Activated T-helper 1 cell treated with Interleukin-2 at 50 U/mL for 16 hours (primary cell): ENCODE measurements around the gene CENPP.

Experiments used
- DNase-seq: peaks from one replicate; pipeline ENCODE4 v3.0.0-alpha.2; 2020; ENCODE audit warnings: low read depth

The CENPP gene

GRCh38 chr9:92659601-92660000 is 333.8 kb downstream of the CENPP start:
- DNase-seq = no peak

- DNase-seq = no peak
These were observed 334.5 kb downstream of the CENPP start for GRCh38 chr9:92660266-92660665.

GRCh38 chr9:92661127-92661526 is 335.4 kb downstream of the CENPP start:
- no peak for DNase-seq

GRCh38 chr9:92661743-92662142 is 336.0 kb downstream of the CENPP start:
- DNase-seq = no peak

- DNase-seq = no peak
These were observed 337.4 kb downstream of the CENPP start for GRCh38 chr9:92663126-92663525.

GRCh38 chr9:92663951-92664350 is 338.2 kb downstream of the CENPP start:
- DNase-seq = no peak

- no peak for DNase-seq
These were observed 338.8 kb downstream of the CENPP start for GRCh38 chr9:92664394-92665152.

- DNase-seq = no peak
These were observed 340.1 kb downstream of the CENPP start for GRCh38 chr9:92665836-92666235.

- DNase-seq = no peak
These were observed 340.5 kb downstream of the CENPP start for GRCh38 chr9:92666236-92666635.

- DNase-seq = no peak
These were observed 341.3 kb downstream of the CENPP start for GRCh38 chr9:92666912-92667532.

GRCh38 chr9:92668746-92669526 is 343.2 kb downstream of the CENPP start:
- peak; percentile 6 for DNase-seq

- DNase-seq = peak; percentile 13
These were observed 343.8 kb downstream of the CENPP start for GRCh38 chr9:92669527-92669889.
